ENCODE results near the gene OR5AK2. TPM values are rescaled to one million over a fixed set of nuclear protein-coding genes. Genes with fewer than 3 reads are reported as not detected.
"Not testable (repeated sequence)": the region's sequence is repeated elsewhere in the genome, so short reads cannot be mapped to it uniquely, and the experiment has no call there.

OR5AK2 gene
- polyA plus RNA-seq (ENCODE audit: insufficient read length) = 0.18 TPM

DNA sequence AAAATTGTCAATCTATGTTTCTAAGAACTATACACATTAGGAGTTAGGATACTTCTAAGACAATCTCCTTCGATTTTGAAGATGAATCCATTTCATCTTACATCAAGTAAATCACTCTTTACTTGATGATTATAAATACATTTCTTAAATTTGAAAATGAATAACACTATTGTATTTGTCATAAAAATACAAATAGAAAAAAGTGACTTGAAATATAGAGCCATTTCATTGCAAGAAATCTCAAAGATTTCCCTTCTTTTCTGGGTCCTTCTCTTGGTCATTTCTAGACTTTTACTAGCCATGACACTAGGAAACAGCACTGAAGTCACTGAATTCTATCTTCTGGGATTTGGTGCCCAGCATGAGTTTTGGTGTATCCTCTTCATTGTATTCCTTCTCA, at the start of gene OR5AK2:
OR5AK2 (plus strand) TSS at position 301 of the 400 bp plus-strand sequence; CDS start at position 301, 0 bp downstream.
- no peak for DNase-seq (ENCODE audit: low read depth)

GRCh38 chr11:56945526-56945925, 43.2 kb upstream of the OR5AK2 start:
- DNase-seq (ENCODE audit: low read depth) = not testable (repeated sequence)

GRCh38 chr11:56948991-56949515, 39.7 kb upstream of the OR5AK2 start:
- DNase-seq (ENCODE audit: low read depth) = no peak

DNA sequence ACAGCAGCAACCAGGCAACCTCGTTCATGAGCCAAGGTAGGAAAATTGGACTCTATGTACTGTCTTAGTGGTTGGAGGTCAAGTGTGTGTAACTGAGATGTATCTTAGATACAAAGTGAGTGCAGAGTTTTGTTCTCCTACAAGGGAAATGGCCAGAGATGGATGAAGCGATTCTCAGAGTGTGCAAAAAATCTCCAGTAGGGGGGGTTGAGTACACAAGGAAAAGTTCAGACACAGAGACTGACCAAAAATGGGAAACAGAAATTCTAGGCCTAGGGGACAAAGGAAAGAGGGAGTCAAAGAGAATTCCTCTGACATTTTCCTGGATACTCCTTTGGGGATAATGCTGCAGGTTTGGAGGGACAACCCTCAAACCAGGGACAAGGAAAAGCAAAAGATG, 38.2 kb upstream of the OR5AK2 start:
- no peak for DNase-seq (ENCODE audit: low read depth)

DNA sequence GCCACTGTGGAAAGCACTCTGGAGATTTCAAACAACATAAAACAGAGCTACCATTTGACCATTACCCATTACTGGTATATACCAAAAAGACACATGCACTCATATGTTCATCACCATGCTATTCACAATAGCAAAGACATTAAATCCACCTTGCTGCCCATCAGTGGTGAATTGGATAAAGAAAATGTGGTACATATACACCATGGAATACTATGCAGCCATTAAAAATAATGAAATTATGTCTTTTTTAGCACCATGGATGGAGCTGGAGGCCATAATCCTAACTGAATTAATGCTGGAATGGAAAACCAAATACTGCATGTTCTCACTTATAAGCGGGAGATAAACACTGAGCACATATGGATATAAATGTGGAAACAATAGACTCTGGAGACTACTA, 34.8 kb upstream of the OR5AK2 start:
- not testable (repeated sequence) for DNase-seq (ENCODE audit: low read depth)

DNA sequence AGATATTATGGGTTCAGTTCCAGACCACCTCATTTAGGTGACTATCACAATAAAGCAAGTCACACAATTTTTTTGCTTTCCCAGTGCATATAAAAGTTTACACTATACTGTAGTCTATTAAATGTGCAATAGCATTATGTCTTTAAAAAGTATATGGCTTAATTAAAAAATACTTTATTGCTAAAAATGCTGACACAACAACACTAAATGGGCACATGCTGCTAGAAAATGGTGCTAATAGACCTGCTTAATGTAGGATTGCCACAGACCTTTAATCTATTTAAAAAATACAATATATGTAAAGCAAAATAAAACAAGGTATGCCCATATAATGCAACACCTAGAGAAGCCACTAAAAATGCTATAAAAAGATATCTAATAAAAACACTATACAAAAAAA, 27.1 kb upstream of the OR5AK2 start:
- no peak for DNase-seq (ENCODE audit: low read depth)

- no peak for DNase-seq (ENCODE audit: low read depth)
Measured at GRCh38 chr11:56967726-56968125, 21.0 kb upstream of the OR5AK2 start.

- DNase-seq (ENCODE audit: low read depth) = no peak
Measured at GRCh38 chr11:56968524-56968923, 20.2 kb upstream of the OR5AK2 start.

- no peak for DNase-seq (ENCODE audit: low read depth)
Measured at GRCh38 chr11:56977314-56977713, 11.4 kb upstream of the OR5AK2 start.

DNA sequence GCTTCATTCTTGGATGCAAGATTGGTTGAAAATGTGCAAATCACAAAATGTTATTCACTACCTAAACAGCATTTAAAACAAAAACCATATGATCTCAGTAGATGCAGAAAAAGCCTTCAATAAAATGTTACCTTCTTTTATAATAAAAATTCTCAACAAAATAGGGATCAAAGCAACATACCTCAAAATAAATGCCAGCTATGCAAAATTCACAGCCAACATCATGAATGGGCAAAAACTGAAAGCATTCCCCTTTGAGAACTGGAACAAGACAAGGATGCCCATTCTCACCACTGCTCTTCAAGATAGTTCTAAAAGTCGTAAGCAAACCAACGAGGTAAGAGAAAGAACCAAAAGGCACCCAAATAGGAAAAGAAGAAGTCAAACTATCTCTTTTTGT, 2.0 kb downstream of the OR5AK2 start:
- no peak for DNase-seq (ENCODE audit: low read depth)

- no peak for DNase-seq (ENCODE audit: low read depth)
Measured at GRCh38 chr11:56994532-56994931, 5.8 kb downstream of the OR5AK2 start.

DNA sequence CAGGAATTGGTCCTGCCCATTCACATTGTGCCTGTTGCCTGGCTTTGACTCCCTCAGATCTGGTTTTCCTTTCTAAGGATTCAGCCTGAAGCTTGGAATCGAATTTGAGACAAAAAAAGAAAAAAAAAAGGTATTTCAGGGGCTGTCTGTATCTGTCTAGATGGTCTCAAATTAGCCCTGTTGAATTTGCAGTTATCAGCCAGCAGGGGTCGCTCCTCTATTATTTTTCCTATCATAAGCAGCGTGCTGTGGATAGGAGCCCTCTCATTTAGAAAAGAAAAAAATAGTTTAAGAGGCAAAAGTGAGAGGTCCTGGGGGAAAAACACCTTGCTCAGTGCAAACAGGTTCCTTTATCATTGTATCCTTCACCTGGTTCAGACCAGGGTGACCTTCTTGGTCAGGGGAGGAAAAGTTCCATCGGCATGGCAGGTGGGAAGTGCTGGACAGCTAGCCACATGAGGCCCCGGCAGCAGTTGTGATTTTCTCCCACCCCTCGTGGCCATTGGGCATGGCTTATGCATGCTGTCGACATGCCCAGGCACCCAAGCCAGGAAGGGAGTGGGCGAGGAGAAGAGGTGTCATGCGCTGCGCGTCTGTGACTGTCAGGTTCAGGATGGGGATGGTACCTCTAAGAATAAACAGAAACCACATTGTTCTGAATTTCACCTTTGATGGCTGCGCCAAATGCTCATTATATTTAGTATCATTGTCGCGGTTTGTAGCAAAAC, 13.1 kb downstream of the OR5AK2 start:
- DNase-seq (ENCODE audit: low read depth) = no peak

GRCh38 chr11:57008373-57008772, 19.7 kb downstream of the OR5AK2 start:
- DNase-seq (ENCODE audit: low read depth) = no peak

- no peak for DNase-seq (ENCODE audit: low read depth)
Measured at GRCh38 chr11:57015679-57016078, 27.0 kb downstream of the OR5AK2 start.

DNA sequence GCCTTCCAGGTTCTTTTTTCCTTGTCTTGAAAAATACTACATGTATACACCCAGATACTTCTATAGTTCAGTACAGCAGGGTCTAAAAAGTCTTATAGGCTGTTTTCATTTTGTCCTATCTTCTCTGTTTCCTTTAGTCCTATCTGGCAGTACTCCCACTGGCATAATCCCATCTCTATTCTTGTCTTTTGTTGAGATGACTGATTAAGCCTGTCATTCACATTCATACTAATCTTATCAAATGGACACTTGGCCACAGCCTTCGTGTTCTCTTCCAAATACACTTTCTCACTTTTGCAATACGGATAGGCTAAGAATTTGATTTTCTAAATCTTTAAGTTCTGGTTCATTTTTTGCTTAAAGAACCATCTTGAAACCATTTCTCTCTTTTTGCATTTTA, 42.8 kb downstream of the OR5AK2 start:
- DNase-seq (ENCODE audit: low read depth) = no peak

Other genes starting within 250 kb of the OR5AK2 start
- gene OR9G4, start 240.2 kb upstream of the OR5AK2 start, polyA plus RNA-seq (ENCODE audit: insufficient read length) = not detected
- gene LRRC55, start 193.0 kb downstream of the OR5AK2 start, polyA plus RNA-seq (ENCODE audit: insufficient read length) = 1.4 TPM
- gene APLNR, start 248.3 kb downstream of the OR5AK2 start, polyA plus RNA-seq (ENCODE audit: insufficient read length) = 86.9 TPM